HG03442 (cell line): Measurements from ENCODE around the gene EXOC6B.
A peak's percentile ranks its signal among the peaks of the same experiment; 100 is the strongest.

ENCODE experiments used
- ATAC-seq: cut with Tn5 transposase; IDR thresholded peaks from one replicate; pipeline ENCODE4 v1.9.1; 2021; ENCODE audit warnings: mild to moderate bottlenecking, moderate library complexity; ENCODE audit not compliant: unreplicated experiment

EXOC6B gene

DNA sequence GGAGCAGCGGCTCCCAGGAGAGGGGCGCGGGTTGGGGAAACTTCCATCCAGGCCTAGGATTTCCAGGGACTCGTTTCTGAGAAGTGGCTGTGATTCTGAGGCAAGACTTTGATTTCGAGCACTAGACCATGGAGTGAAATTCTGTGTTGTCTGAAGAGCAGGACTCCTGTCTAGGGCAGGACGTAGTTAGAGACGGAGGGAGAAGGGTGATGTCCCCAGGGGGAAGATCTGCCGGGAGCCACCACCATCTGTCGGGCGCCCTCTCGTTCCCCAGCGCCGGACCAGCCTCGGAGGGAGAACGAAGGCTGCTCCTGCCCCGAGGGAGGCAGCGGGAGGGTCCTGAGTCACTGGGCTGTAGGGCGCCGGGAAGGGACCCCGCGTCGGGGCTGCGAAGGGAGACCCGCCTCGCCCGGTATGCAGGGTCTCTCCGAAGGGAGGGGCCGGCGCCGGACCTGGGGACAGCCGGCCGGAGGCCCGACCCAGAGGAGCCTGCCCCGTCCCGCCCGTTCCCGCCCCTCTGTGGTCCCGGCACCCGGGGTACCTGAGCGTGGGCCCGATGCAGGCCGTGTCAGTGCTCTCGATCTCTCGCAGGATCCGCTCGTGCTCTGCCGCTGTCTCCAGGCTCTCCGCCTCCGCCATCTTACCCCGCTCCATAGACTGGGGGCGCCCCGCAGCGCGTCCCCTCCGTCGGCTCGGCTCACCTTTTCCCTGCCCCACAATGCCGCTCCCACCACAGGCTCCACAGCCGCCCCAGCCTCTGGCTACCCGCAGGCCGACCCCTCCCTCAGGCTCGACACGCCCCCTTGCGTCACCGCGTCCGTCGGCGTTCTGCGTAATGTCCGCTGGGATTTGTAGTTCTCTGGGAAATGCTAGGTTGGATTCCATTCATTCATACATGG, at the start of gene EXOC6B:
EXOC6B (minus strand) TSS at position 777 of the 899 bp plus-strand sequence.
- ATAC-seq: peak; percentile 94

DNA sequence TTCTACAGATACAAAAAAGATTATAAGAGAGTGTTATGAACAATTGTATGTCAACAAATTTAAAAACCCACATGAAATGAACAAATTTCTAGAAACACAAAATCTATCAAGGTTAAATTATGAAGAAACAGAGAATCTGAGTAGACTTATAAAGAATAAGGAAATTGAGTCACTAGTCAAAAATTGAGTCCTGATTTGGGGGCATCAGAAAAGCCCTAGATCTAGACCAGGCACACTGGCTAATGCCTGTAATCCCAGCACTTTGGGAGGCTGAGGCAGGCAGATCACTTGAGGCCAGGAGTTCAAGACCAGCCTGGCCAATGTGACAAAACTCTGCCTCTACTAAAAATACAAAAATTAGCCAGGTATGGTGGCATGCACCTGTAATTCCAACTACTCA, 46.0 kb upstream of the EXOC6B start:
- ATAC-seq: no peak

DNA sequence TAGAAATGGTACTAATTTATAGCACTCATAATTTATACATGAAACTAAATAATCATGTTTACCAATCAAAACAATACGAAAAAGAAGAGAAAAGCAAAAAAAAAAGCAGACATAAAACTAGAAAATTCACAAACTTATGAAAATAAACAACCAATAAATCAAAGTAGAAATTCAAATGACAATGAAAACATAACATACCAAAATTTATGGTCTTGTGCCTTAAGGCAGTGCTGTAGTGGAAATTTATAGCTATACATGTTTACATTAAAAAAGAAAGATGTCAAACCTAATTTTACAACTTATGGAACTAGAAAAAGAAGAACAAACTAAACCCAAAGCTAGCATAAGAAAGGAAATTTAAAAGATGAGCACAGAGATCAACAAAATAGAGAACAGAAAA, 45.2 kb upstream of the EXOC6B start:
- ATAC-seq: no peak

DNA sequence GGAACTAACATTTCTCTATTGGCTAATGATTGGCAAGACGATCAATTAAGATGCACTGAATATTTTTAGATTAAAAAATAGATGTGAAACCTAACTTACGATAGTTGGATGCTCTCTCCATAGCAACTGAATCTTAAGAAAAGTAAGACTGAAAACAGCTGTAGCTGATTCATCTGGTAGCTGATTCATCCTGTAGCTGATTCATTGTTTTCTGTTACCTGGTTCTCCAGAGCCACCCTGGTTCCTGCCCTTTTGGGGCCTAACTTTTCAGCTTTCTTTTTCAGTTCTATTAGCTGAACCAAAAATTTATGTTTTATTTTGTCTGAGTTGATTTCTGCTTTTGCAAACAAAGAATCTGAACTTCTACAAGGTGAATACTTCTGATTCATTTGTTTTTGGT, 38.7 kb upstream of the EXOC6B start:
- peak; percentile 67 for ATAC-seq

DNA sequence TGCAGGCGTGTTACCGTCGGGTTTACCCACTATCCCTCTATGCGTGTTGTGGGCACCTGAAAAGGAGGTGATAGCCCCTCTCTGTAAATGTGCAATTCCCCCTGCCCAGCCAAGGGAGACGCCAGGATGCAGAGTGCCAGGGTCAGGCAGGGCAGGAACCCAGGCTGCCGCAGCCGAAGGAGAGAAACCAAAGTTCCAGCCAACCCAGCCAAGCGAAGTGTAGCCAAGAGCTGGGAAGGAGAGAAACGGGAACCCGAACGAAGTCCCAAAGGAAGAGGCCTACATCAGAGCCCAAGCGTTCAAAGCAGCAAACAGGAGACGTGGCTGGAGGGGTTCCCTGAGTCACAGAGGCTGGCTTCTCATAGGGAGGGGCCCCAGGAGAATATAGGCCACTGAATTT, 37.2 kb upstream of the EXOC6B start:
- no peak for ATAC-seq

DNA sequence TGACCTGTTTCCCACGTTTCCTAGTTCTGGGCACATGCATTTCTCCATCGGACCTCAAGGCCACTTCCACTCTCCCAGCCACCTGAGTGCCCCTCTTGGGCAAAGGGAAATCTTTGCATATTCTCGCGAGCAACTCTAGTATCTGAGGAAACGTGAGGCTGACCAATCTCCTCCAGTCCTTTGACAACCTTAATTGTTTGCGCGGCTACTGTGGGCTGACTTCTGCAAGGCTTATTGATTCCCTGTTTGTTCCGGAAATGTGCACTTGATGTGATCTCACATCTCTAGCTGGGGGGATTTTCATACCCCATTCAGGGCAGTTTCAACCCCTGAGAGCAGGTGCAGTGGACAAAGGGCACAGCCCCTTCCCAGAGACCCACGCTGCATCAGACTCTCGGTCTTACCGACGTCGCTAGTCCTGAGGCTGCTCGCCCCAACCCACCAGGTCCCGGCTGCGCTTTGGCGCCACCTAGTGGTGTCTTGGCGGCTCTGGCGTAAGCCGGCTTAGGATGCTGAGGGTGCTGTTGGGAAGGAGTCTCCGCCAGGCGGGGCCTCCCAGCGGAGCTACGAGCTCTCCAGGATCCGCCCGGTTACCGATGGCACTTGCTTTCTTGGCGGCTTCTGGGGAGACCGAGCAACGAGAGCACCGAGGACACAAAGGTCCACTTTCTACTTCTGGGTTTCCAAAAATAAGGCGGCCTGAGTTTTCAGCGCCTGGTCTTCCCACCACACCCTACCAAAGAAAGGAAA, 36.6 kb upstream of the EXOC6B start:
- peak; percentile 88 for ATAC-seq

DNA sequence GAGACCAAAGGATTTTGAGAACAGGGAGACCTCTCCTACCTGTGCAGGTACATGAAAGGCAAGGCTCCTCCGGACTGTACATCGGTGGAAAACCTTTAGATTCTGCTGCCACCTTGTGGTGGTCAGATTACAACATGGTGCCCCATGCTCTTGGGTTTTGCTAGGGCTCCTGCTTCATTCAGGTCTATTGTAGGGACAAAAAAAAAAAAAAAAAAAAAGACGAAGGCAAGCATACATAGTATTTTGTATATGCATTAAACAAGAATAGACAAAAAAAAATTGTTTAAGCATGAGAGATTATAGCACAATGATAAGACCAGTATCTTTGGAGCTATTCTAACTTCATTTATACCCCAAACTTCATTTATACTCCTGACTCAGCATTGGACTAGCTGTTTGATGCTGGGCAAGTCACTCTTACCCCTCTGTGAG, 34.0 kb upstream of the EXOC6B start:
- peak; percentile 47 for ATAC-seq

DNA sequence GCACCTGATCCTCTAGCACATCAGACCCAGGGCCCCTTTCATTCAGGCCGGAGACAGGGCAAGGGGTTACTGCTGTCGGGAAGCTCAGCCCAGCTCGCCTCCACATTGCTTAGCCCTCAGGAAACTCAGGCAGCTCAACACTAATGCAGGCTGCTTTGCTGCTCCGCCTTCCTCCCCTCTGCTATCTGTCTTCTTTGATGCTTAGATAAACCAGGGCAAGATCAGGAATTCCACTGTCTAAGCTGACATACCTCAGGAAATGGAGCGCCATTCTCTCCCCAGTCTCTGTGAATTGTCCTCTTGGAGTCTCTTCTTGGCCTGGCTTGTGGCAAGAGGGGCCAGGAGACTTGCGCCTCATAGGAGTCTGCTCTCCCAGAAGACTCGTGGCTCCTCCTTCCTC, 25.5 kb upstream of the EXOC6B start:
- no peak for ATAC-seq

DNA sequence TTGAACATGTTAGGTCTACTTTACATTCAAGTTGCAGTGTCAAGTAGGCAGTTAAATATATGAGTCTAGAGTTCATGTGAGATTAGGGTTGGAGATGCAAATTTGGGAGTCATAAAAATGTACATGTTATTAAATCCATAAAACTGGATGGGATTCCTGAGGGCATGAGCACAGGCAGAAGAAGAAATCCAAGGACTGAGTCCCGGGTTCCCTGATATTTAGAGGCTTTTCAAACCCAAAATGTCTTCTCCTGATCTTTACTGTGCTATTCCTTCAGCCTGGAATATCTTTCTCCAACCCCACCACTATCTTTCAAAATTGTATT, 23.3 kb upstream of the EXOC6B start:
- ATAC-seq: no peak

DNA sequence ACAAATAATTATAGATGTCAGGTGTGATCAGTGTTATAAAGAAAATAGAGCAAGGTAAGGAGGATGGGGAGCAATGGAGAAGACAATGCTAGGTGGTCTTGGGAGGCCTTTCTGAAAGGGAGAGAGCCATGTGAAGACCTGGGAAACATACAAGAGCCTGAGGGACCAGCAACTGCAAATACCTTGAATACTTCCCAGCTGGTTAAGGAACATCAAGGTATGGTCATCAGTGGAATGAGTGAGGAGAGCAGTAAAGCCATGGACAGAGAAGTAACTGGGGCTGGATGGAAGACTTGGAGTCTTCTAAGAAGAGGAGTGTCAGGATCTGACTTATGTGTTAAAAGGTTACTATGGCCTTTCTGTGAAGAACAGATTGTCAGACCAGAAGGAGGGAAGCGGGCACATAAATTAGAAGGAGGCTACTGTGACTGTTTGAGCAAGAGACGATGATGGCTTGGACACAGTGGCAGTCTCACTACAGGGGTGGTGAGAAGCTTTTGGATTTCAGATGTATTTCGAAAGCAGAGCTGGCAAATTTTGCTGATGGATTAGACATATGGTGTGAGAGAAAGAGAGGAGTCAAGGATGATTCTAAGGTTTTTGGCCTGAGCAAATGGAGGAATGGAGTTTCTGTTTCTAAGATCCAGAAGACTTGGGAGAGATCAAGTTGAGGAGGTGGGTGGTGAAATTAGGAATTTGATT, 22.8 kb upstream of the EXOC6B start:
- no peak for ATAC-seq

DNA sequence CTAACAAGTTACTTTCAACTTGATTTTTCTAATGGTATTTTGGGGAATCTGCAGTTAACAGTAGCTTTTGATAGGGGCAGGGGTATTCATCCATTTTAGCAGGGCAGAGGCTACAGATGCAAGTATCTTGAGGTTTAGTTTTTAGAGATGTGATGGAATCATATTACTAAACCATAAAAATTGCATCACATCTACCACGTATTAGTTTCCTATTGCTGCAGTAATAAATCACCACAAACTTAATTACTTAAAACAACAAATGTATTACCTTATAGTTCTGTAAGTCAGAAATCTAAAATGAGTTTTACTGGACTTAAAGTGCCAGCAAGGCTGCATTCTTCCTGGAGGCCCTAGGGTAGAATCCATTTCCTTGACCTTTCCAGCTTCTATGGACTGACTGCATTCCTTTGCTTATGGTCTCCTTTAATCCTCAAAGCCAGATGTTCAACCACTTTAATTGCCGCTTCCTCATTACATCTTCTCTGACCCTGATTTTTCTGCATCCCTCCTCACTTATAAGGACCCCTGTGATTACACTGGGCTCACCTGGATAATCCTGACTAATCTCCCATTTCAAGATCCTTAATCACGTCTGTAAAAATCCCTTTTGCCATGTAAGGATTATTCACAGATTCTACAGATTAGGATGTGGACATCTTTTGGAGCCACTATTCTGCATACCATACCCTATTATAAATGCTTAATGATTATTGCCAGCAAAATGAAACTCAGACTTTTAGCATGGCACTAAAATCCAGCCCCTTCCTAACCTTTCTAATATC, 21.9 kb upstream of the EXOC6B start:
- ATAC-seq: no peak

DNA sequence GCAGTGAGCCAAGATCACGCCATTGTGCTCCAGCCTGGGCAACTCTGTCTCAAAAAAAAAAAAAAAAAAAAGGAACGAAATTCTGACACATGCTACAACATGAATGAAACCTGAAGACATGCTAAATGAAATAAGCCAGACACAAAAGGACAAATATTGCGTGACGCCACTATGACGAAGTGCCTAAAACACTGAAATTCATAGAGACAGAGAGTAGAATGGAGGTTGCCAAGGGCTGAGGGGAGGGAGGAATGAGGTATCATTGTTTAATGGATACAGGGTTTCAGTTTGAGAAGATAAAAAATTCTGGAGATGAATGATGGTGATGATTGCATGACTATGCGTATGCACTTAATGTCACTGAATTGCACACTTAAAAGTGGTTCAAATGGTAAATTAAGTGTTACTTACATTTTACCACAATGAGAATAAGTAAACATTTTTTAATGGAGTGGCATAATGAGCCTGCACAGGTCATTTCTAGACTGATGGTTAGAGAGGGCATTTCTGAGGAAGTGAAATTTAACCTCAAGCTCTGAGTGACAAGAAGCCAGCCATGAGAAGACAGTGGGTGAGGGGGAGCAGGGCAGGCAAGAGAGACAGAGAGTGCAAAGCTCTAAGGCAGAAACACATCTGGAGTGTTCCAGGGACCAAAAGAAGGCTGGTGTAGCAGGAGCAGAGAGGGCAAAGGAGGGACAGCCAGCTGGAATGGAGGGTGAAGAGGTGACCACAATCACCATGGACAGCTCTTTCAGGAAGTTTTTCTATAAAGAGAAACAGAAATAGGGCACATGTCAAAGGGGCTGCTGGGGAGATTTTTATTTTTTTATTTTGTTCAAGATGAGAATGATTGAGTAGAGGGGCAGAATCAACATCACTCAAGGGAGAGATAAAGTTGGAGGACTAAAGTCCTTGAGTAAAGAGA, 20.6 kb upstream of the EXOC6B start:
- peak; percentile 95 for ATAC-seq

DNA sequence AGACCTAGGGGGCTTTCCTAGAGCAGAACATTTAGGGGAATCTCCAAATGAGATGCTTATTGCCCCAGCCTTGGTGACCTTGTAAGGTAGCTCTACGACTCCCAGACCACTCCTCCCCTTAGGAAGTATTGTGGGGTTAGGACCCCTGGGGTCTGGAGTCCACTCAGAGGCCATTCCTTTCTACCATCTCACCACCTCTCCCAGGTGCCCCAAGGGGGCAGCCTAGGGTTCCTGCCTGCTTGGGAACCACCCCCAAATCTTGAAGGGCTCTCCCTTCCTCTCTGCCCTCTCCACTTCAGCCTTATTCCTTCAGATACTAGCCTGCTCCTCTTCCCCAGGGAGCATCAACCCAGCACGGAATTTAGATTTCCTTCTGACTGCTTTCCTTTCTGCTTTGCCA, 17.5 kb upstream of the EXOC6B start:
- no peak for ATAC-seq

DNA sequence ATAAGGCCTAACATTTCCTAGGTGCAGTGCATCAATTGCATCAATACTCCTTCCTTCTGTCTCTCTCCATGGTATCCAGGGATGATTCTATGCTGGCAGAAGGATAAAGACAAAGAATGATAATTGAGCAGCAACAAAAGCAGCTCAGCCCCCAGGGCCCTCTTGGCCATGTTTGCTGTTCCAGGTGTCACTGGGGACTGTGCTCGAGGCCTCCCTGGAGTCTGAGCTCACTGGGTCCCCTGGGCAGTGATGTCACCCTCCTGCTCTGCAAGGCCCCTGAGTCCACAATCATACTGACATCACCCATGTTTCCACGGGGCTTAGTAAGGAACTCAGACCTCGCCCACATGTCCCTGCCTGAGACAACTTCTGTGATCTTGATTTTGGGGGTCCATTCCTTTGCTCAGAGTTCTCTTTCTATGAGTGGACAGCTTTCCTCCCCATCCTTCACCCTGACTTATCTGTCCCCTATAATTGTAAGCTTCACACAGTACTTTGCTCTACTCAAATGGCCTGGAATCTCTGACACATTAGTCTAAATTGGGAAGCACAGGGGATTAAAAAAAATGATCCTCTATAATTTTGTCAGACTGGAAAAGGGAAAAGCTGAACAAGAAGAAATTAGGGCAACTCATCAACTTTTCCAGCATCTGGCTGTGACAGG, 15.8 kb upstream of the EXOC6B start:
- ATAC-seq: no peak

DNA sequence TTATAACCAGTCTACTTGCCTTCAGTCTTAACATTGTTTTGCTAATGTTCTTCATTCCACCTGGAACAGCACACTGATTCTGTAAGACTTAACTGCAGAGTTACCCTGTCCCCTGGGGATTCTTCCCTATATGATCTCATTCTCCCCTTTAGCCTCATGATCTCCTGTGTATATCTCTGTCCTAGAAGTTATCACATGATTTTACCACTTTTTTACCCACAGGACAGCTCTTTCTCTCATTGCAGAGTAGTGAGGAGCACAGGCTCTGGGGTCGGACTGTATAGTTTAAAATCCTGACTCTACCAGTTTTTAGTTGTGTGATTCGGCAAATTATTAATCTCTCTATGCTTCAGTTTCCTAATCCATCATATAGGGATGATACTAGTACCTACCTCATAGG, 14.2 kb upstream of the EXOC6B start:
- ATAC-seq: no peak

DNA sequence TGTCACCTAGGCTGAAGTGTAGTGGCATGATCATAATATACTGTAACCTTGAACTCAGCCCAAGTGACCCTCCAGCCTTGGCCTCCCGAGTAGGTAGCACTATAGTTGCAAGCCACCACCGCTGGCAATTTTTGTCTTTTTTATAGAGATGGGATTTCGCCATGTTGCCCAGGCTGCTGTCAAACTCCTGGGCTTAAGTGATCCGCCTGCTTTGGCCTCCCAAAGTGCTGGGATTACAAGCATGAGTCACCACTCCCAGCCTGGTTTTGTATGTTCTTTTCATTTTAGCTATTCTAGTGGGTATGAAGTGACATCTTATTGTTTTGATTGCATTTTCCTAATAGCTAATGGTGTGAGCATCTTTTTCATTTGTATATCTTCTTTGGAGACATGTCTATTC, 11.3 kb upstream of the EXOC6B start:
- ATAC-seq: no peak

DNA sequence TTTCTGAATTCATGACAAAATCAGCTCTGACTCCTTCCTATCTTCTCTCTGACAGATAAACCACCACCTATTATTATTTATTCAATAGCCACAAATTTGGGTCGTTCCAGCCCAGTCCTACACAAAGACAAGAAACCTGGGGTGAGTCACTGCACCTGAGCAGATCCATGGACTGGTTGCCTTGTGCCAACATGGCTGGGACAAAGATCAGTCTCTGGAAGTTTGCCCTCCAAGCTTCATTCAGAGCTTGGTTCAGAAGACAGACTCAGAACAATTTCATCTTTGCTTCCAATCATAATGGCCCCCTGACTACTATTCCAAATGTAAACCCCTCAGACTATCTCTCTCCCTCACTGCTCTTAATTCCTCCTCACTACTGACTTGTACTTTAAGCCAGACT, 9.6 kb upstream of the EXOC6B start:
- ATAC-seq: no peak

DNA sequence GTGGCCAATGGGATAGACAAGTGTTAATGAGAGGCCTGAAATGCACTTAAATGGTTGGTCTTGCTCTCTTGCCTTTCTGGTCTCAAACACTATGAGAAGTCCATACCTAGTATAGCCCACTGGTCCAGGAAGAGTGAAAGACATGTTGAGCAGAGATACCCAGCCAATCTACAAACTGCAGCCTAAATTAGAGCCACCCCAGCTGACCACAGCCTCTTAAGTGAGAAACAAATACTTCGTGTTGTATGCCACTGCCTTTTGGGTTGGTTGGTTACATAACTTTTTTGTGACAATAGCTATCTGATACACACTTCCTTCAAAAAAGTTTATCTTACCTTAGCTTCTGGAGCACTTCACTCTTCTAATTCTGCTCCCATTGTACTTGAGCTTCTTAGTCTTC, 8.8 kb upstream of the EXOC6B start:
- ATAC-seq: no peak

DNA sequence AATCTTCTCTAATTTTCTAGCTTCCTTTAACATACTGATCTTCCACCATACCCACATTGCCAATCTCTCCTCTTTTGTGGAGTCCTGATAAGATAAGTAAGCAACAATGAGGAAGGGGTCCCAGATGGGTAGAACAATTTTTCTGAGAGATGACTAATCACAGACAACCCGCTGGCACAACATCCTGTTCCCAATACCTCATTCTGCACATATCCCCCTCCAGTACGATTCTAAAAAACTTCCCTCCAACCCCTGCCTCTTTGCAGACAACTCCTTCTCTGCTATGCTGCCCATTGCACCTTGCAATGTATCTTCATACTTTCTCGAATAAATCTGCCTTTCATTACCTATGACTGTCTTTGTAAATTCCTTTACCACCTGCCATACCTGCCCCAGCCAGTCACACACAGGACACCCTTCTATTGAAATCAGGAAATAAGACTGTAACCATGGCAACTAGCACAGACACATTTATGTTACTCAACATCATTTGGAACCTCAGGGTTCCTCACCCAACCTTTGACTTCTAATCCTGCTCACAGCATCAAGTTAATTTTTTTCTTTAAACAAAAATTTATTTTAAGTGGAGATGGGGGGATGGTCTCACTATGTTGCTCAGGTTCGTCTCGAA, 7.4 kb upstream of the EXOC6B start:
- ATAC-seq: no peak
